Occipital lobe (tissue), 2 donors: Measurements from ENCODE around the gene RALY. TPM values are rescaled to one million over a fixed set of nuclear protein-coding genes. Genes with fewer than 3 reads are reported as not detected.
A peak's percentile ranks its signal among the peaks of the same experiment; 100 is the strongest.
"Not testable (repeated sequence)": the region's sequence is repeated elsewhere in the genome, so short reads cannot be mapped to it uniquely, and the experiment has no call there.

ENCODE experiments used
- DNase-seq: peaks from one replicate; lab custom pipeline; 2025; lab: John Stamatoyannopoulos, UW
- total RNA-seq: library from RNA; depleted of rRNA; stranded (reverse); fragments of >200 nt; gene quantifications from one replicate; pipeline ENCODE4 v1.2.3, GENCODE V29; 2014

Gene RALY
- total RNA-seq, 1 donor from 2014 or later = 56.8 TPM

GRCh38 chr20:34105978-34106675, 112.4 kb downstream of the RALY start:
- DNase-seq = no peak

GRCh38 chr20:34108616-34109174, 115.0 kb downstream of the RALY start:
- no peak for DNase-seq

DNA sequence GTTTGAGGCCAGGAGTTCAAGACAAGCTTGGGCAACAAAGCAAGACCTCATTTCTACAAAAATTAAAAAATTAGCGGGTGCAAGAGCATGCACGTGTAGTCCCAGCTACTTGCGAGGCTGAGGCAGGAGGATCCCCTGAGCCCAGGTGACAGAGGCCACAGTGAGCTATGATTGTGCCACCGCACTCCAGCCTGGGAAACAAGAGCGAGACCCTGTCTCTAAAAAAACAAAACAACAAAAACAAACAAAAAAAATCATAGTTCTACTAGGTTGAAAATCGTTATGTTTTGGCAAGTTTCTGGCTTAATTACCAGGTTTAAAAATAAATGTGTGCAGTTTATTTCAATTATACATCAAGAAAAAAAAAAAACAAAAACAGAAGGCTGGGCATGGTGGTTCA, 115.7 kb downstream of the RALY start:
- no peak for DNase-seq

GRCh38 chr20:34110025-34110744, 116.5 kb downstream of the RALY start:
- no peak for DNase-seq

- DNase-seq = no peak
These were observed 117.3 kb downstream of the RALY start for GRCh38 chr20:34110745-34111641.

DNA sequence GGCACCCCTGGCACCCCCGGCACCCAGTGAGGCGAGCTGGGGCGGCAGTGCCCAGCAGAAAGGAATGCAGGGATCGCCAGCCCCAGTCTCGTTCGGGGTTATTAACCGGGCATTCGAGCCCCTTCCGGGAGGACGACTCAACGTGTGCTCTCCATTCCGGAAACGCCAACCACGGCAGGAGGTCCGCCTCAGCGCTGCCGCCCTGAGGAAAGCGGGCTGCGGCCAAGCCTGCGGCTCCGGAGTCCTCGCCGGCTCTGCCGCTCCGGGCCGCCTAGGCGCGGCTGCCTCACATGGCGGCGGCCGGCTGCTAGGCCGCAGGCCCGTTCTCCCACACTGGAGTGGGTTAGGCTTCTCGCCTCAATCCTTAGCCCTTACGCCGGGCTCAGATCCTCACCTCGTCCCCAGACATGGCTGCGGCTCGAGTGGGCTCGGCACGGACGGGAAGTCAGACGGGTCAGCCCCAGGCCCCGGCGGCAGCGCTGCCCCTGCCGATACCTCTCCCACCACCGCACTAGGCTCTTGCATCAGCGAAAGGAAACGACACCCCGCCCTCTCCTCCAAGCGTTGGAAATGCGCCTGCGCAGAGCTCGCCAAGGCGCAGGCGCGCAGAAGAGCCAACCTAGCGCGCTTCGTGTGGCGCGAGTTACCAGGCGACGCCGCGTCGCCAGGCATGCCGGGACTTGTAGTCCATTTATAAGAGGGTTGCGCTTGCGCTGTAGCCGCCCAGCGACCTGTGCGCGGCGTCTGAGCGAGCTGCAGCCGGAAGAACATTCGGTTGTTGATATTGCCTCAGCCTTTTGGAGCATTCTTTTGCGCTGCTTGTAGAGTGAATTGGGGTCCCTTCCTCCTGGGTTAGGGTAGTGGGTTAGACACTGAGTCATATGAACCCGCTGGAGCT, 118.2 kb downstream of the RALY start, which contains the start of gene EIF2S2:
Gene EIF2S2 (minus strand): TSS at position 542 of the 898 bp plus-strand sequence. CDS start 133 bp downstream, at position 409.
- peak; percentile 88 for DNase-seq

- DNase-seq = no peak
These were observed 118.9 kb downstream of the RALY start for GRCh38 chr20:34112600-34113101.

DNA sequence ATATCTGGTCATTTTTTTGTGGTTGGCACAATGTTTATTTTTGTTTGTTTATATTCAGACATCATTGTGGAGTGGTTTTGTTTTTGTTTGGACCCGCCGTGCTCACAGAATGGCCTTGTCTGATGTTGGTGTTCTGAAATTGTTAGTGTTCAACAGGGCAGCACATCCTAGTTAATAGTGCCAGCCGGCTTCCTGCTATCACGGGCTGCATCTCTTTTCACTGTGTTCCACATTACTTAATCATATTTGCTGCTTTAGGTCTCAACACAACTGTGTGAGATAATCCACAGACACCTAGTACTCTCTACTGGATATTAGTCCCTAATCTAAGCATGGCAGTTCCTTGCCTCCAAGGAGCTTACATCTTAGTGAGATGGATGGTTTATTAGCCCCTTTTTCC, 121.1 kb downstream of the RALY start:
- no peak for DNase-seq

- DNase-seq = no peak
These were observed 121.5 kb downstream of the RALY start for GRCh38 chr20:34115232-34115631.

DNA sequence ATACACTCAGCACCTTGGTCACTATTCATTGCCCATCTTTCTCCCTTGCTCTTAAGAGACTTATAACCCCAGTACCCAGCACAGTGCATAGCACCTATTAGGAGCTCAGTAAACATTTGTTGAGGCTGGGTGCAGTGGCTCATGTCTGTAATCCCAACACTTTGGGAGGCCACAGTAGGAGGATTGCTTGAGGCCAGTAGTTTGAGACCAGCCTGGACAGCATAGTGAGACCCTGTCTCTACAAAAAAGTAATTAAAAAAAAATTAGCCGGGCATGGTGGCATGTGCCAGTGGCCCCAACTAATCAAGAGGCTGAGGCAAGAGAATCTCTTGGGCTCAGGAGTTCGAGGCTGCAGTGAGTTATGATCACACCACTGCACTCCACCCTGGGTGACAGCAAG, 126.5 kb downstream of the RALY start:
- DNase-seq = no peak

- no peak for DNase-seq
These were observed 128.7 kb downstream of the RALY start for GRCh38 chr20:34122274-34122980.

GRCh38 chr20:34123309-34123708, 129.6 kb downstream of the RALY start:
- no peak for DNase-seq

- no peak for DNase-seq
These were observed 130.9 kb downstream of the RALY start for GRCh38 chr20:34124469-34125249.

DNA sequence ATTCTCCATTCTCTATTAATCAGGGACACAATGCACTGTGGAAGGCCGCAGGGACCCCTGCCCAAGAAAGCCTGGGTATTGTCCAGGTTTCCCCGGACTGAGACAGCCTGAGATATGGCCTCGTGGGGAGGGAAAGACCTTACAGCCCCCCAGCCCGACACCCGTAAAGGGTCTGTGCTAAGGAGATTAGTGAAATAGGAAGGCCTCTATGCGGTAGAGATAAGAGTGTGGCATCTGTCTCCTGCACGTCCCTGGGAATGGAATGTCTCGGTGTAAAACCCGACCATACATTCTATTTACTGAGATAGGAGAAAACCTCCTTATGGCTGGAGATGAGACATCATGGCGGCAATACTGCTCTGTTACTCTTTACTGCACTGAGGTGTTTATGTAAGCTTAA, 134.1 kb downstream of the RALY start:
- DNase-seq = no peak

GRCh38 chr20:34129518-34130162, 135.9 kb downstream of the RALY start:
- peak; percentile 34 for DNase-seq

DNA sequence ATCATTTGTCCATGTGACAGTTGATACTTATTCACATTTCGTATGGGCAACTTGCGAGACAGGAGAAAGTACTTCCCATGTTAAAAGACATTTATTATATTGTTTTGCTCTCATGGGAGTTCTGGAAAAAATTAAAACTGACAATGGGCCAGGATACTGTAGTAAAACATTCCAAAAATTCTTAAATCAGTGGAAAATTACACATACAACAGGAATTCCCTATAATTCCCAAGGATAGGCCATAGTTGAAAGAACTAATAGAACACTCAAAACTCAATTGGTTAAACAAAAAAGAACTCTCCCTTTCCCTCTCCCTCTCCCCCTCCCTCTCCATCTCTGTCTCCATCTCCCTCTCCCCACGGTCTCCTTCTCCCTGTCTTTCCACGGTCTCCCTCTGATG, 137.8 kb downstream of the RALY start:
- DNase-seq = no peak

DNA sequence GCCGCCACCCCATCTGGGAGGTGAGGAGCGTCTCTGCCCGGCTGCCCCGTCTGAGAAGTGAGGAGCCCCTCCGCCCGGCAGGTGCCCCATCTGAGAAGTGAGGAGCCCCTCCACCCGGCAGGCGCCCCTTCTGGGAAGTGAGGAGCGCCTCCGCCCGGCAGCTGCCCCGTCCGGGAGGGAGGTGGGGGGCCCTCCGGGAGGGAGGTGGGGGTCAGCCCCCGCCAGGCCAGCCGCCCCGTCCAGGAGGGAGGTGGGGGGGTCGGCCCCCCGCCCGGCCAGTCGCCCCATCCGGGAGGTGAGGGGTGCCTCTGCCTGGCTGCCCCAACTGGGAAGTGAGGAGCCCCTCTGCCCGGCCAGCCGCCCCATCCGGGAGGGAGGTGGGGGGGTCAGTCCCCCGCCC, 138.8 kb downstream of the RALY start:
- not testable (repeated sequence) for DNase-seq

DNA sequence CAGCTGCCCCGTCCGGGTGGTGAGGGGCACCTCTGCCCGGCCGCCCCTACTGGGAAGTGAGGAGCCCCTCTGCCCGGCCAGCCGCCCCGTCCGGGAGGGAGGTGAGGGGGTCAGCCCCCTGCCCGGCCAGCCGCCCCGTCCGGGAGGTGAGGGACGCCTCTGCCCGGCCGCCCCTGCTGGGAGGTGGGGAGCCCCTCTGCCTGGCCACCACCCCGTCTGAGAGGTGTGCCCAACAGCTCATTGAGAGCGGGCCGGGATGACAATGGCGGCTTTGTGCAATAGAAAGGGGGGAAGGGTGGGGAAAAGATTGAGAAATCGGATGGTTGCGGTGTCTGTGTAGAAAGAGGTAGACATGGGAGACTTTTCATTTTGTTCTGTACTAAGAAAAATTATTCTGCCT, 139.2 kb downstream of the RALY start:
- DNase-seq = not testable (repeated sequence)
